SJCRH30 (cell line): ENCODE measurements around the gene NRIP3. TPM values are rescaled to one million over a fixed set of nuclear protein-coding genes. Genes with fewer than 3 reads are reported as not detected.
A peak's percentile ranks its signal among the peaks of the same experiment; 100 is the strongest.
"Not testable (repeated sequence)": the region's sequence is repeated elsewhere in the genome, so short reads cannot be mapped to it uniquely, and the experiment has no call there.

Experiments
- DNase-seq, 2 experiments: peaks; one replicate each; pipeline ENCODE4 v3.0.0-alpha.2; 2015 to 2020
- H3K27ac ChIP-seq: fragments of 250-450 bp; sonication (Bioruptor Pico); 2 replicates; pipeline ENCODE4 v1.5.1; 2020; ENCODE audit warnings: mild to moderate bottlenecking, moderate library complexity
- H3K27me3 ChIP-seq: fragments of 250-450 bp; sonication (Bioruptor Pico); 2 replicates; pipeline ENCODE4 v1.5.1; 2020; ENCODE audit warnings: mild to moderate bottlenecking, moderate library complexity
- H3K36me3 ChIP-seq: fragments of 250-450 bp; sonication (Bioruptor Pico); 2 replicates; pipeline ENCODE4 v1.5.1; 2020; ENCODE audit warnings: mild to moderate bottlenecking, moderate library complexity
- H3K4me1 ChIP-seq: fragments of 250-450 bp; sonication (Bioruptor Pico); 2 replicates; pipeline ENCODE4 v1.5.1; 2020; ENCODE audit warnings: mild to moderate bottlenecking, moderate library complexity
- H3K4me3 ChIP-seq: fragments of 250-450 bp; sonication (Bioruptor Pico); 2 replicates; pipeline ENCODE4 v1.5.1; 2020; ENCODE audit warnings: mild to moderate bottlenecking, moderate library complexity
- H3K9me3 ChIP-seq: fragments of 250-450 bp; sonication (Bioruptor Pico); replicated peaks from 2 replicates; pipeline ENCODE4 v1.5.1; 2020; ENCODE audit warnings: mild to moderate bottlenecking, moderate library complexity
- total RNA-seq: library from RNA; depleted of rRNA; stranded (reverse); fragments of >200 nt; shearing (Covaris generic); gene quantifications from 2 replicates; pipeline ENCODE4 v1.2.3, GENCODE V29; 2014

Gene NRIP3
- total RNA-seq, 1 experiment from 2014 or later = 13.2 TPM

DNA sequence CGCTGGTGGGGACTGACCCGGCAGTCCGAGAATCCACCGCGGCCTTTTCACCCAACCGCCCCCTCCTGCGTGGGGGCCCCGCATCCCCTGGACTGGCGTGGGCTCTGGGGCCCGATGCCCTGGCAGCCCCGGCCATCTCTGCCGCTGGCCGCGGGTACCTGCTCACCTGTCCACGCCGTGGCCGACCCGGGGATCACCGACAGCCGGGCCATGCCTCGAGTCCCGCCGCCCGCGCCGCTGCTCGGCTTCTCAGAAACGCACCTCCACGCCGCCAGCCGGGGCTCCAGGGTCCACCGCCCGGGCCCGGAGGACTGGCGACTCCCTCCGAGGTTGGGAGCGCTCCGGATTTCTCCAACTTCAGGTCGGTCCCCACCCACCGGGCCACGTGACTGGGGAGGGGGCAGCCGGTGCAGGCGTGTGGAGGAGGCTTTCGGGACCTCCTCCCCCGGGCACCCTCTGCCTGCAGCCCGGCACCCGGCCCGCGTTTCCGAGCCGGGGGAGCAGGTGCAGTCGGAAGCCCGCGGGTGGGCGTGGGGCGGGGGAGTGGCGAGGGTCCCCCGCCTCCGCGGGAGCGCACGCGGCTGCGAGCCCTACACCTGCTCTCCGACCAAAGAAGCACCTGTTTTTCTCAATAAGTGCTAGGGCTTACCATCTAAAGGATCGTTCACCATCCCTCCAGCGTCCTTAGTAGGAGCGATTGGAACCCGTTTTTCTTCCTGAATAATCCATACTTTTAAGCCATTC is 554 bp upstream of the NRIP3 start:
- H3K27me3 ChIP-seq = peaks cover 9% of the 10 kb centered on the region
- no peaks in the 10 kb centered on the region for H3K36me3 ChIP-seq
- peak overlapping the region; percentile 63 for H3K4me3 ChIP-seq
- H3K9me3 ChIP-seq = no peaks in the 10 kb centered on the region
- peak; percentile 10 to 30 for DNase-seq
- no peak overlapping the region for H3K27ac ChIP-seq
- H3K4me1 ChIP-seq = no peaks in the 10 kb centered on the region

DNA sequence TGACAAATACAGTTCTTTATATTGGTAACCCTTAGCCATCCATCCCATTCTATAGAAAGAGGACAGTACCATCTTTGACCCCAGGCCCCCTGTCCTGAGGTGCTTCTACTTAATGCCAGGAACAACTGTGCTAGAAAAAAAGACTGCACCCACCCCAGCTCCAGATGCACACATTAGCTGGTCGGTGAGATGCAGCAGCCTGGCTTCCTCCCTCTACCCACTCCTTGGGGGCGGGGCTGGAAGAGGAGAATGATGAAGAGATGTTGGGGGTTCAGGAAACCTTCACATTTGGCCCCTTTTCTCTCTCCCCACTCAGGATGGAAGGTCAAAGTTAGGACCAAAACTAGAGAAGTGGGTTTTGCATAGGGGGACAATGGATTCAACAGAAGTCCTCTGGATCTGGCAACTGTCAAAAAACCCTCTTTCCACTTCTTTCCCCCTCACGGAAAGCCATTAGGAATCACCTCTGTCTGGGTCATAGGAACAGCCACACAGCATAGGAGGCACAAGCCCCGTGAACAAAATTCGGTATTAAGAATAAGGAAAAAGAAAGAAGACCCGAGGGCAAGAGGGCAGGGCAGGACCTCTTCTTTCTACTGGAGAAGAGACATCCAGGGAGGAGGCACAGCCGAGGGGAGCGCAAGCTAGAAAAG is 755 bp downstream of the NRIP3 start:
- Histone ChIP-seq H3K27ac (no peak overlapping the region), H3K36me3 (no peaks in the 10 kb centered on the region), H3K4me1 (no peaks in the 10 kb centered on the region), H3K27me3 (peaks cover 9% of the 10 kb centered on the region), H3K4me3 (peak overlapping the region; percentile 63), H3K9me3 (no peaks in the 10 kb centered on the region)
- peak; percentile 34 to 60 for DNase-seq

GRCh38 chr11:9001736-9002135 is 2.1 kb downstream of the NRIP3 start:
- Histone ChIP-seq H3K9me3 (no peaks in the 10 kb centered on the region), H3K4me3 (no peak overlapping the region), H3K36me3 (no peaks in the 10 kb centered on the region), H3K27me3 (peaks cover 9% of the 10 kb centered on the region), H3K4me1 (no peaks in the 10 kb centered on the region), H3K27ac (no peak overlapping the region)
- no peak for DNase-seq

GRCh38 chr11:8998017-8998416 is 5.8 kb downstream of the NRIP3 start:
- Histone ChIP-seq H3K4me3 (no peak overlapping the region), H3K9me3 (no peaks in the 10 kb centered on the region), H3K4me1 (no peaks in the 10 kb centered on the region), H3K27me3 (no peaks in the 10 kb centered on the region), H3K27ac (no peak overlapping the region), H3K36me3 (no peaks in the 10 kb centered on the region)
- DNase-seq = no peak

DNA sequence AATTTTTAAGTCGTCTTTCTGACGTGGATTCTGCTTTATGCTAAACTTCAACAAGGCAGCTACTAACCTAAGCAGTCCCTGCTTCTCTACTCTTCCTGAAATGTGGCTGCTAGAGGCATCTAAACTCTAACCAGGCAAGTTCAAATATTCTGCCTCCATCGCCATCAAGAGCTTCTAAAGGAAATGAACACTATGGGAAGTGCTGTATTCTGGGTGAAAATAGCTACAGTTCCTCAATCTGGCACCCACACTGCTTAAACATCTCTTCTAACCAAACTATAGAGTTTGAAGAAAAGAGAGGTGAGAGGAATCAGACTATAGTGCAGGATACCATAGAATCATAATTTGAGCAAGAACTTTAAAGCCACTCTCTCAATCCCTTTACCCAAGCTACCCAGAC is 6.3 kb downstream of the NRIP3 start:
- Histone ChIP-seq H3K27ac (no peak overlapping the region), H3K27me3 (no peaks in the 10 kb centered on the region), H3K4me1 (no peaks in the 10 kb centered on the region), H3K4me3 (no peak overlapping the region), H3K9me3 (no peaks in the 10 kb centered on the region), H3K36me3 (no peaks in the 10 kb centered on the region)
- no peak for DNase-seq

GRCh38 chr11:8989453-8989852 is 14.3 kb downstream of the NRIP3 start:
- no peak for DNase-seq
- H3K4me1 ChIP-seq = no peaks in the 10 kb centered on the region
- no peaks in the 10 kb centered on the region for H3K27me3 ChIP-seq
- no peaks in the 10 kb centered on the region for H3K36me3 ChIP-seq
- H3K4me3 ChIP-seq = no peak overlapping the region
- H3K27ac ChIP-seq = no peak overlapping the region
- no peaks in the 10 kb centered on the region for H3K9me3 ChIP-seq

DNA sequence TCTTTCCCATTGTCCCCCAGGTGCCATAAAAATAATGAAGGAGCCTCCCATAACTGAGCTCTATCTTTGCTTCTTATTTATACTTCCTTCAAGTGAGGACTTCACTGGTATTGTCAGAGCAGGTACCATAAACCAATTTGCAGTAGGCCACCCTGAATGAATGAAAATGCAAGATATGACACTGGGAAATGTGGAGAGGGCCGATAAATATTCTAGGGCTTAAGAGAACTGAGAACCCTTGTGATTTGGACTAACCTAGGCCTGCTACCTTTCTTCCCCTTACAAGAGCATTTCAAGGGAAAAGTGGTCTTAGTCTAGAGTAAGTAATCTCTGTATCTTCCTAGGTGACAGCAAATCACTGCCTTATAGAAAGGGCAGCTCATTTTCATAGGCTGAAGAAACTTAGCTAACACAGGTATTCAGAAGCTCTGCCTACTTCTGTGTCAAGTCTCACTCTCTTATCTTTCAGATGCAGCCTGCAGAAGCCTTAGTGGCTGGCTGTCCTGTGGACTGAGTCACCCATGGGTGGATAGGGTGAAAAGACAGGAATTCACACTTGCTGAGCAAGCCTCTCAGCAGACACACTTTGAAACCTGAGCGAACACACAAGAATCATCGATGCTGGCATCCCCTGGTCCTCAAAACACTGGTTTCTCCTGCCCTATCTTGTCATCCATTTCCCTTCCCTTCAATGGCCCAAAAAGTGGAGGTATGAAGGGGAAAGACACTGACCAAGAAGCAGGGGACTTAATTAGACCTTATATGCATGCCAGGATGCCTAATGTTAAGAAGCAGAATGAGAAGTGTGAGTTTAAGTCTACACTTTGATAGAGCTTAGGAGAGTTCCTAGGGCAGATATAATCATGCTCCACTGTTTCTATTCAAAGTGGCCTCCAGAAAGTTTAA is 15.2 kb downstream of the NRIP3 start:
- Histone ChIP-seq H3K27me3 (no peaks in the 10 kb centered on the region), H3K27ac (no peak overlapping the region), H3K9me3 (no peaks in the 10 kb centered on the region), H3K36me3 (no peaks in the 10 kb centered on the region), H3K4me3 (no peak overlapping the region), H3K4me1 (no peaks in the 10 kb centered on the region)
- DNase-seq = no peak

GRCh38 chr11:8987446-8987845 is 16.4 kb downstream of the NRIP3 start:
- Histone ChIP-seq H3K9me3 (no peaks in the 10 kb centered on the region), H3K4me3 (no peak overlapping the region), H3K4me1 (no peaks in the 10 kb centered on the region), H3K27ac (no peak overlapping the region), H3K27me3 (no peaks in the 10 kb centered on the region), H3K36me3 (no peaks in the 10 kb centered on the region)
- no peak for DNase-seq

DNA sequence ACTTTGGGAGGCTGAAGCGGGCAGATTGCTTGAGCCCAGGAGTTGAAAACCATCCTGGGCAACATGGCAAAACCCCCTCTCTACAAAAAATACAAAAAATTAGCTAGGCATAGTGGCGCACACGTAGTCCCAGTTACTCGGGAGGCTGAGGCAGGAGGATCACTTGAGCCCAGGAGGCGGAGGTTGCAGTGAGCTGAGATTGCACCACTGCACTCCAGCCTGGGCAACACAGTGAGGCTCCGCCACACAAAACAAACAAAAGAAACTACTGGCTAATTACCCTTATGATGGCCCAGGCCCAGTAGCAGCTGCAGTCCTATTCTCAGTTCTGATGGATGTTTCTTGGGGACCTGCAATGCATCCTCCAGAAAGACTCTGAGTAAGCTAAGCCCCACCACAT is 17.0 kb downstream of the NRIP3 start:
- not testable (repeated sequence) for H3K27ac ChIP-seq, DNase-seq, H3K4me1 ChIP-seq, H3K36me3 ChIP-seq, H3K27me3 ChIP-seq, H3K4me3 ChIP-seq, H3K9me3 ChIP-seq

GRCh38 chr11:8985462-8985861 is 18.3 kb downstream of the NRIP3 start:
- no peaks in the 10 kb centered on the region for H3K4me1 ChIP-seq
- no peak overlapping the region for H3K27ac ChIP-seq
- no peak overlapping the region for H3K4me3 ChIP-seq
- H3K27me3 ChIP-seq = no peaks in the 10 kb centered on the region
- H3K36me3 ChIP-seq = no peaks in the 10 kb centered on the region
- DNase-seq = no peak
- no peaks in the 10 kb centered on the region for H3K9me3 ChIP-seq

DNA sequence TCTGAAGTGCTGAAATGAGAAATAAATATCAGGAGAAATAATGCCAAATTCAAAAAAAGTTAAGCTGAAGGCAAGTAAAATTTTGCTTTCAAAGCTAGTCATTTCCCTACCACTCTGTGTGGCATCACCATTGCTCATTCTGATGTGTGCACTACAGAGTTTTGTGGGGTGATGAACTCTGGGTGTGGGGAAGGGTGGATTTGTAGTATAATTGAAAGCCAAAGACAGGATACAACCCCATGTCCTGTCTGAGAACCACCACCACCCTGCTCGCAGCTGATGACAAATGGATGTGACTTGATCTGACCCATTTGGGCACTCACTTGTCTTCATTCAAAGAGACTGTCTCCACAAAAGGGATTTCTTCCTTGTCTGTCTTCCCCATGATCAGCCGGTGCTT is 20.2 kb downstream of the NRIP3 start:
- DNase-seq = no peak
- Histone ChIP-seq H3K36me3 (no peaks in the 10 kb centered on the region), H3K27ac (no peak overlapping the region), H3K27me3 (no peaks in the 10 kb centered on the region), H3K9me3 (no peaks in the 10 kb centered on the region), H3K4me3 (no peak overlapping the region), H3K4me1 (no peaks in the 10 kb centered on the region)

GRCh38 chr11:8980485-8980884 is 23.3 kb downstream of the NRIP3 start:
- DNase-seq = no peak
- Histone ChIP-seq H3K9me3 (no peaks in the 10 kb centered on the region), H3K27me3 (no peaks in the 10 kb centered on the region), H3K27ac (no peak overlapping the region), H3K4me1 (no peaks in the 10 kb centered on the region), H3K36me3 (no peaks in the 10 kb centered on the region), H3K4me3 (no peak overlapping the region)

- not testable (repeated sequence) for H3K4me1 ChIP-seq, H3K36me3 ChIP-seq, H3K4me3 ChIP-seq, H3K27ac ChIP-seq, H3K9me3 ChIP-seq, DNase-seq, H3K27me3 ChIP-seq
Observed at GRCh38 chr11:8979365-8979764, 24.4 kb downstream of the NRIP3 start.

DNA sequence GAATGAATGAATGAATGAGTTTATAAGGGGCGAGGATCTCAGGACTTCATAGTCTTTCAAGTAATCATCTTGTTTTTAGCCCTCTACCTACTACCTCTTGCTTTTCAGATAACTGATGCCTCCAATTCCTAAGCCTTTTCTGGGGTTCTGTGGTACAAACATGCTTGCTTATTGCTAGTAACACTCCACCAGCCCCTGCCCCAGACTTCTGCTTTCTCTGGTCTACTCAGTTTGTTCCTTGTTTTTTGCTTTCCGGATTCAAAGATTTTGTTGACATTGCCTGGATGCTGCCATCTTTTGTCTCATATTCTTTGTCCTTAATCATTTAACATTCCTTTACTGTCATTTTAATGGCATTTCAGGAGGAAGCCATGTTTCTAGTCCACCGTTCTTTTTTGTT is 30.7 kb downstream of the NRIP3 start:
- H3K4me1 ChIP-seq = no peaks in the 10 kb centered on the region

GRCh38 chr11:8971924-8972316 is 31.9 kb downstream of the NRIP3 start:
- Histone ChIP-seq H3K27ac (no peak overlapping the region), H3K27me3 (no peaks in the 10 kb centered on the region), H3K4me1 (no peaks in the 10 kb centered on the region), H3K36me3 (no peaks in the 10 kb centered on the region), H3K4me3 (no peak overlapping the region), H3K9me3 (no peaks in the 10 kb centered on the region)
- no peak for DNase-seq

More for the DNA sequence above, 30.7 kb downstream of the NRIP3 start:
- Histone ChIP-seq H3K4me3 (no peak overlapping the region), H3K9me3 (no peaks in the 10 kb centered on the region), H3K27ac (no peak overlapping the region), H3K27me3 (no peaks in the 10 kb centered on the region), H3K36me3 (no peaks in the 10 kb centered on the region)
- DNase-seq = no peak
